BE2C (cell line): ENCODE measurements around the gene WEE2.
A peak's percentile ranks its signal among the peaks of the same experiment; 100 is the strongest.
"Not testable (repeated sequence)": the region's sequence is repeated elsewhere in the genome, so short reads cannot be mapped to it uniquely, and the experiment has no call there.

Experiments
- DNase-seq: peaks from one replicate; pipeline ENCODE4 v3.0.0-alpha.2; 2020
- H3K27me3 ChIP-seq: fragments of 250-450 bp; sonication (Bioruptor Pico); 2 replicates; pipeline ENCODE4 v1.5.1; 2020; ENCODE audit warnings: mild to moderate bottlenecking
- H3K36me3 ChIP-seq: fragments of 250-450 bp; sonication (Bioruptor Pico); 2 replicates; pipeline ENCODE4 v1.5.1; 2020; ENCODE audit warnings: mild to moderate bottlenecking
- H3K4me1 ChIP-seq: fragments of 250-450 bp; sonication (Bioruptor Pico); 2 replicates; pipeline ENCODE4 v1.5.1; 2020
- H3K4me3 ChIP-seq: 2 replicates; pipeline ENCODE4 v1.5.1; 2011; ENCODE audit warnings: low read depth, low read length
- H3K9me3 ChIP-seq: fragments of 250-450 bp; sonication (Bioruptor Pico); 2 replicates; pipeline ENCODE4 v1.5.1; 2020
- TF ChIP-seq, protein P1 (sequence below): IDR thresholded peaks from 2 replicates; pipeline ENCODE4 v1.5.1; 2012; ENCODE audit warnings: mild to moderate bottlenecking, low read depth, low read length

The WEE2 gene

DNA sequence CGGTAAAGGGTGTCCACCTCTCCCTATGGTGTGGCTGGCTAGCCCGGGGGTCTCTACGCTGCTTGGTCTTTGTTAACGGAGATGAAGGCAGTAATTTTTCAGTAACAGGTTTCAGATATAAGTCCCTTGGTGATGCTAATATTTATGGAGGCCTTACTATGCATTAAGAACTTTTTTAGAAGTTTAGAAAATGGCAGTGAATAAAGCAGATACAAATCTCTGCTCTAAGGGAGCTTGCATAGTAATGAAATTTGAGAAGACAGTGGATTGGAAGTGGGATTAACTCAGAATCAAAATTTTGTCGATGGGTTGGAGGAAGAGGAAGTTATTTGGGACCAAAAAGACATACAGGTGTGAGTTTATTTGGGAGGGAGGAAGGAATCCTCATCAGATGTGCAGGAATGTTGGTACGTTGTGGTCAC is 30.4 kb downstream of the WEE2 start:
- Histone ChIP-seq H3K27me3 (no peaks in the 10 kb centered on the region), H3K9me3 (no peaks in the 10 kb centered on the region), H3K36me3 (peaks cover 37% of the 10 kb centered on the region), H3K4me1 (no peaks in the 10 kb centered on the region; the same call in 1 of the 2 replicates), H3K4me3 (peak overlapping the region; percentile 91)
- TF ChIP-seq, protein P1, sequence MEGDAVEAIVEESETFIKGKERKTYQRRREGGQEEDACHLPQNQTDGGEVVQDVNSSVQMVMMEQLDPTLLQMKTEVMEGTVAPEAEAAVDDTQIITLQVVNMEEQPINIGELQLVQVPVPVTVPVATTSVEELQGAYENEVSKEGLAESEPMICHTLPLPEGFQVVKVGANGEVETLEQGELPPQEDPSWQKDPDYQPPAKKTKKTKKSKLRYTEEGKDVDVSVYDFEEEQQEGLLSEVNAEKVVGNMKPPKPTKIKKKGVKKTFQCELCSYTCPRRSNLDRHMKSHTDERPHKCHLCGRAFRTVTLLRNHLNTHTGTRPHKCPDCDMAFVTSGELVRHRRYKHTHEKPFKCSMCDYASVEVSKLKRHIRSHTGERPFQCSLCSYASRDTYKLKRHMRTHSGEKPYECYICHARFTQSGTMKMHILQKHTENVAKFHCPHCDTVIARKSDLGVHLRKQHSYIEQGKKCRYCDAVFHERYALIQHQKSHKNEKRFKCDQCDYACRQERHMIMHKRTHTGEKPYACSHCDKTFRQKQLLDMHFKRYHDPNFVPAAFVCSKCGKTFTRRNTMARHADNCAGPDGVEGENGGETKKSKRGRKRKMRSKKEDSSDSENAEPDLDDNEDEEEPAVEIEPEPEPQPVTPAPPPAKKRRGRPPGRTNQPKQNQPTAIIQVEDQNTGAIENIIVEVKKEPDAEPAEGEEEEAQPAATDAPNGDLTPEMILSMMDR, result no peak
- no peak for DNase-seq

DNA sequence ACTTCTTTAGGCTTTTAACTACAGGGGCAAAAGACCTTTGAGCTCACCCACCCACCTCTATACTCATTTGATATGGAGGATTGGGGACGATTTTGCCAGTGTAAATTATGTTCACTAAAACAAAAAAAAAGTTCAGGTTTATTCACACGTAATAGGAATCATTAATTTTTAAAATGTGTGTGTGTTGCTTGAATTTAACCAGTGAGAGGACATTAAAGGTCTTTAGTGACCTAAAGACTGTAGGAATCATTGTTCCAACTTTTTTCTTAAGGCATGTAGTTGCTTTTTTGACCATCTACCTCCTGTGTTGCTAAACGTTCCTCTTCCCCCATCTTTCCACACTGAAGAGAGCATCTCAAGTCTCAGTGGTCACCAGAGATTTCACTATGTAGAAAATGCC is 31.1 kb downstream of the WEE2 start:
- TF ChIP-seq, protein P1, result no peak
- Histone ChIP-seq H3K4me1 (no peaks in the 10 kb centered on the region; the same call in 1 of the 2 replicates), H3K9me3 (no peaks in the 10 kb centered on the region), H3K4me3 (peak overlapping the region; percentile 91), H3K27me3 (no peaks in the 10 kb centered on the region), H3K36me3 (peaks cover 43% of the 10 kb centered on the region)
- DNase-seq, result no peak

DNA sequence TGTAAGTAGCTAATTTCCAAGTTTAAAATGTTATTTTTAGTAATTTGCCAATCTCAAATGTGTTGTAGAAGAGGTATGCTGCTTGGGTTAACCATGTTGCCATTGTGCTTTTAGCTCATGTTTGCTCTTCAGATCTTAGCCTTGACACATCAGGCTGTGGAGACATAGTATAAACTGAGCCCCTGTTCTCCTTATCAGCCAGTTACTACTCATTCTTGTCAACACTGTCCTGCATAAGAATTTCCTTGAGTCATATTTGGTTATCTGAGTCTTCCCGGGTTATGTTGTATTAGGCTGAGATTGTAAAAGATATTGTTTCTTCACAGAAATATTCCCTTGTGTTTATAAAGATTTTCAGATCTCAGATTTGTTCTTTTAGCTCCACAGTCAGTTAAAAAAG is 34.1 kb downstream of the WEE2 start:
- H3K4me3 ChIP-seq, result no peak overlapping the region
- peaks cover 71% of the 10 kb centered on the region for H3K36me3 ChIP-seq
- DNase-seq, result no peak
- H3K27me3 ChIP-seq, result no peaks in the 10 kb centered on the region
- H3K9me3 ChIP-seq, result no peaks in the 10 kb centered on the region
- TF ChIP-seq, protein P1, result no peak
- H3K4me1 ChIP-seq, result no peaks in the 10 kb centered on the region; the same call in 1 of the 2 replicates

DNA sequence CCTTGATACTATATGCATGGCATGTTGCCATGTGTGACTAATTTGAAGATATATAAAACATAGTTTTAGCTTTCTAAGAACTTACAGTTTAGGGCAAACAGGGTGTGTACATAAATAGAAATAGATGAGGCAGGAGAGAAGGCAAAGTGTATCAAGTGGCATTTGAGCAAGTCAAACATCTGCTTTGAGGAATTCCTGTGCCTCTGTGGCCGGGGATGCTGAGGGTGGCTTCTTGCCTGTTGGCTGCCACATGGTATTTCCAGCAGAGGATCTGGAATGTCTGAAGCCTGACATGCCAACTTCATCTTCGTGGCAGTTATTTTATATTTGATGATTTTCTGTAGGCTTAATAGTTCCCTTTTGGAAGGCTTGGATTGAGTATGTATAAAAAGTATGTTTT is 36.0 kb downstream of the WEE2 start:
- H3K9me3 ChIP-seq, result no peaks in the 10 kb centered on the region
- no peaks in the 10 kb centered on the region; the same call in 1 of the 2 replicates for H3K4me1 ChIP-seq
- peaks cover 82% of the 10 kb centered on the region for H3K36me3 ChIP-seq
- H3K27me3 ChIP-seq, result no peaks in the 10 kb centered on the region
- TF ChIP-seq, protein P1, result no peak
- no peak for DNase-seq
- H3K4me3 ChIP-seq, result no peak overlapping the region

DNA sequence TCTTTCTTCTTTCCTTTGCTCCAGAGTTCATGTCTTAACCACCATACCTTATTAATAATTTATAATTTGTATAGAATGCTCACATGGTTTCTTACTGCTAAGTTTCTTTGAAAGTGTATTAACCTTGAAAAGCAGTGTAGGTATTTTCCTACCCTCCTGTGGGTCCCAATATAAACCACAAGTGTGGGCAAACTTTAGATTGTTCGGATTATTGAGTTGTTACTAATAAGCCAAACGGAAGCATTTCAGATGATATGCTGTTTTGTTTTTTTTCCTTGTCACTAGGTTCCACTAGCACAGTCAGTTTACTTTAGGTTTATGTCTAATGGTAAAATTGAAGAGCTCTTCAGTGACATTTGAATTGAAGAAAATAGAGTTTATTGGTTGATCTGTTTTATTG is 40.2 kb downstream of the WEE2 start:
- Histone ChIP-seq H3K36me3 (peaks cover 88% of the 10 kb centered on the region), H3K4me1 (no peaks in the 10 kb centered on the region), H3K27me3 (no peaks in the 10 kb centered on the region), H3K4me3 (no peak overlapping the region), H3K9me3 (no peaks in the 10 kb centered on the region)
- no peak for DNase-seq
- TF ChIP-seq, protein P1, result no peak

DNA sequence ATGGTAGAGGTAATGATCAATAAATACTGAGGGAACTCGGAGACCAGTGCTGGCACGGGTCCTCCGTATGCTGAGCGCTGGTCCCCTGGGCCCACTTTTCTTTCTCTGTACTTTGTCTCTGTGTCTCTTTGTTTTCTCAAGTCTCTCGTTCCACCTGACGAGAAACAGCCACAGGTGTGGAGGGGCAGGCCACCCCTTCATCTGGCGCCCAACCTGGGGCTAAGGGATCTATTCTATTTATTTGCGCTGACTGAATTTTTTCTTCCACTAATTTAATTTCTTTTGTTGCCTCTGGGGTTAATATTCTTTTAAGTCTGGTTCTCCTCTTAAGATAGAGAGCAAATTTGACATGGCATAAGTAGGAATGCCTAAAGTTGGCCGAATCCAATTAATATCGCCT is 43.8 kb downstream of the WEE2 start:
- DNase-seq, H3K9me3 ChIP-seq, H3K27me3 ChIP-seq, H3K4me1 ChIP-seq, H3K4me3 ChIP-seq: not testable (repeated sequence)
- H3K36me3 ChIP-seq, result peaks cover 67% of the 10 kb centered on the region

DNA sequence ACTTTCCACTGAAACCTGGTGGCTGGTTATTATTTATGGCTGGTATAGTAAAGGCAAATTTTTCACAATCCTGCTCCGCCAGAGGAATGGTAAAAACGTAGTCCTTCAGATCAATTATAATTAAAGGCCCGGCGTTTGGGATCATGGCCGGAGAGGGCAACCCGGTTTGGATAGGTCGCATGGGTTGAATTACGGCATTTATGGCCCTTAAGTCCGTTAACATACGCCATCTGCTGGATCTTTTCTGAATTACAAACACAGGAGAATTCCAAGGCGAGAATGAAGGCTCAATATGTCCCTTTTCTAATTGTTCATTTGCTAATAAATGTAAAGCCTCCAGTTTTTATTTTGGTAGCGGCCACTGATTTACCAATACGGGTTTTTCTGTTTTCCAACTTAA is 44.5 kb downstream of the WEE2 start:
- no peaks in the 10 kb centered on the region for H3K27me3 ChIP-seq
- no peak overlapping the region for H3K4me3 ChIP-seq
- peak; percentile 16 for DNase-seq
- H3K36me3 ChIP-seq, result peaks cover 64% of the 10 kb centered on the region
- no peaks in the 10 kb centered on the region for H3K4me1 ChIP-seq
- TF ChIP-seq, protein P1, result peak; percentile 52
- no peaks in the 10 kb centered on the region for H3K9me3 ChIP-seq
